SU-DHL-6 (cell line): ENCODE data around the gene EPHA7.

Source experiments
- H2AFZ ChIP-seq: fragments of 200-600 bp; sonication (generic); 2 replicates; pipeline ENCODE4 v1.6.1; 2014; ENCODE audit warnings: low read depth, mild to moderate bottlenecking, moderate library complexity, mixed read lengths, antibody characterized with exemption, low read length; ENCODE audit not compliant: severe bottlenecking
- H3F3A ChIP-seq: fragments of 200-600 bp; shearing (Covaris generic); 2 replicates; pipeline ENCODE4 v1.6.0; 2016; ENCODE audit warnings: antibody characterized with exemption, mild to moderate bottlenecking; ENCODE audit not compliant: insufficient read depth
- H3K27ac ChIP-seq: fragments of 200-600 bp; sonication (generic); 2 replicates; pipeline ENCODE4 v1.5.1; 2016; ENCODE audit warnings: low read depth, mild to moderate bottlenecking, low read length, moderate library complexity, mixed read lengths
- H3K27me3 ChIP-seq: fragments of 200-600 bp; sonication (generic), shearing (Covaris generic); 2 replicates; pipeline ENCODE4 v1.6.0; 2014; ENCODE audit warnings: mild to moderate bottlenecking, low read length
- H3K36me3 ChIP-seq: fragments of 200-600 bp; sonication (generic); 2 replicates; pipeline ENCODE4 v1.6.1; 2014; ENCODE audit warnings: mild to moderate bottlenecking, low read length, mixed read lengths
- H3K4me2 ChIP-seq: fragments of 300-600, 200-600 bp; shearing (Covaris generic), sonication (generic); 2 replicates; pipeline ENCODE4 v1.6.0; 2014; ENCODE audit warnings: low read length, low read depth, mild to moderate bottlenecking; ENCODE audit not compliant: poor library complexity, severe bottlenecking
- H3K4me3 ChIP-seq: fragments of 200-600 bp; sonication (generic); 2 replicates; pipeline ENCODE4 v1.5.1; 2014; ENCODE audit warnings: antibody characterized with exemption, low read length, mild to moderate bottlenecking, mixed read lengths; ENCODE audit not compliant: insufficient read depth, poor library complexity, severe bottlenecking
- H3K79me2 ChIP-seq: fragments of 200-600 bp; sonication (generic); 2 replicates; pipeline ENCODE4 v1.6.1; 2014; ENCODE audit warnings: mild to moderate bottlenecking, low read length, moderate library complexity; ENCODE audit not compliant: insufficient read depth
- H3K9ac ChIP-seq: fragments of 200-600 bp; sonication (generic); 2 replicates; pipeline ENCODE4 v1.7.0; 2014; ENCODE audit warnings: mild to moderate bottlenecking, low read length
- H3K9me2 ChIP-seq: fragments of 200-600 bp; sonication (generic); replicated peaks from 2 replicates; pipeline ENCODE4 v1.6.1; 2014; ENCODE audit warnings: low read length; ENCODE audit not compliant: insufficient read depth
- H3K9me3 ChIP-seq: fragments of 200-600 bp; sonication (generic); 2 replicates; pipeline ENCODE4 v1.6.1; 2014; ENCODE audit warnings: low read length, mixed read lengths; ENCODE audit not compliant: insufficient read depth
- H4K20me1 ChIP-seq: fragments of 200-600 bp; sonication (generic); 2 replicates; pipeline ENCODE4 v1.6.1; 2014; ENCODE audit warnings: low read depth, mild to moderate bottlenecking, antibody characterized with exemption, low read length, moderate library complexity, mixed read lengths
- CTCF ChIP-seq: fragments of 200-600 bp; sonication (generic); IDR thresholded peaks from one replicate; pipeline ENCODE4 v1.5.1; 2017; ENCODE audit warnings: antibody characterized with exemption, mild to moderate bottlenecking, low read length, moderate library complexity; ENCODE audit not compliant: insufficient read depth, poor library complexity, severe bottlenecking
- EZH2phosphoT487 ChIP-seq: fragments of 200-600 bp; sonication (generic), shearing (Covaris generic); conservative IDR thresholded peaks from 2 replicates; pipeline ENCODE4 v1.6.1; 2018; ENCODE audit warnings: mild to moderate bottlenecking, antibody characterized with exemption, low read length, moderate library complexity, mixed read lengths

EPHA7 gene

GRCh38 chr6:93193868-93194267, 225.5 kb downstream of the EPHA7 start:
- Histone ChIP-seq H3K9me2 (no peaks in the 10 kb centered on the region), H3K9me3 (no peaks in the 10 kb centered on the region), H3F3A (no peaks in the 10 kb centered on the region), H3K27ac (no peak overlapping the region), H3K36me3 (no peaks in the 10 kb centered on the region), H3K4me2 (no peak overlapping the region), H3K9ac (no peak overlapping the region), H3K4me3 (no peak overlapping the region), H3K27me3 (no peaks in the 10 kb centered on the region), H3K79me2 (no peaks in the 10 kb centered on the region), H4K20me1 (no peaks in the 10 kb centered on the region), H2AFZ (no peak overlapping the region)
- TF ChIP-seq EZH2phosphoT487 (no peak), CTCF (no peak)
